ENCODE data around the gene RNF150.

DNA sequence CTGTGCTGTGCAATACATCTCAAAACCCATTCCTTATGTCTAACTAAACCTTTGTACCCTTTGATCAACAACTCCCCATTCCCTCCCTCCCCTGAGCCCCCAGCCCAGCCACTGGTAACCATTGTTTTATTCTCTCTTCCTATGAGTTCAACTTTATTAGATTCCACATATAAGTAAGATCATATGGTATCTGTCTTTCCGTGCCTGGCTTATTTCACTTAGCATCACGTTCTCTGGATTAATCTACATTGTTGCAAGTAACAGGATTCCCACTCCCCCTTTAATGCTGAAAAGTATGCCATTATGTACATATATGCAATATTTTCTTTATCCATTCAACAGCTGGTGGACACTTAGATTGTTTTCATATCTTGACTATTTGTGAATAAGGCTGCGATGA lies 119.4 kb downstream of the RNF150 start:
- no peak for TF ChIP-seq SRF (IDR thresholded peaks at IDR 0.05; ENCODE audit: low read depth, low read length)
- no peak for TF ChIP-seq ZNF274 (IDR thresholded peaks at IDR 0.05; ENCODE audit: borderline replicate concordance, extremely low read depth, low read length)
- TF ChIP-seq POLR2AphosphoS5 (IDR thresholded peaks at IDR 0.05; ENCODE audit: low read depth, low read length): no peak
- no peak for TF ChIP-seq POLR2A (IDR thresholded peaks at IDR 0.05; ENCODE audit: control extremely low read depth in 1 of 2, low read depth in 2 of 2, low read length in 2 of 2)

All from H1 (cell line).